Kidney (tissue), 14 donors: ENCODE results near the gene VPS13C. TPM values are rescaled to one million over a fixed set of nuclear protein-coding genes. Genes with fewer than 3 reads are reported as not detected.

Source experiments
- DNase-seq, 5 donors: peaks; one replicate each; pipeline ENCODE4 v3.0.0-alpha.2; 2013 to 2020
- FAIRE-seq: peaks from 2 replicates; lab custom pipeline; 2012; peaks lifted over from hg19 to GRCh38; lab: Jason Lieb, UNC
- H3K27ac ChIP-seq, 2 donors: one replicate each; pipeline ENCODE4 v1.7.0; 2013; ENCODE audit warnings: low read depth in 2 of 2, low read length in 2 of 2, inconsistent platforms in 1 of 2
- H3K27me3 ChIP-seq: one replicate; pipeline ENCODE4 v1.7.1; 2013; ENCODE audit warnings: low read length, inconsistent platforms; ENCODE audit not compliant: control insufficient read depth, insufficient read depth
- H3K36me3 ChIP-seq, 3 donors: one replicate each; pipeline versions ENCODE4 v1.7.0 to v1.7.1; 2013; ENCODE audit warnings: low read length in 3 of 3, control low read depth in 1 of 3, inconsistent platforms in 1 of 3; ENCODE audit not compliant: insufficient read depth in 3 of 3, control insufficient read depth in 2 of 3
- H3K4me1 ChIP-seq, 3 donors: one replicate each; pipeline versions ENCODE4 v1.7.0 to v1.7.1; 2013; ENCODE audit warnings: low read length in 3 of 3, inconsistent platforms in 1 of 3, low read depth in 1 of 3; ENCODE audit not compliant: control insufficient read depth in 2 of 3, insufficient read depth in 2 of 3
- H3K4me3 ChIP-seq, 3 donors: one replicate each; pipeline versions ENCODE4 v1.7.0 to v1.8.1; 2013; ENCODE audit warnings: low read length in 3 of 3, control low read depth in 1 of 3, inconsistent platforms in 1 of 3
- H3K9ac ChIP-seq, 3 donors: one replicate each; pipeline versions ENCODE4 v1.7.0 to v1.7.1; 2013; ENCODE audit warnings: low read length in 3 of 3, control low read depth in 1 of 3, inconsistent platforms in 1 of 3
- H3K9me3 ChIP-seq, 3 donors: one replicate each; pipeline versions ENCODE4 v1.7.0 to v1.7.1; 2013; ENCODE audit warnings: low read length in 3 of 3, control low read depth in 1 of 3, inconsistent platforms in 1 of 3; ENCODE audit not compliant: control insufficient read depth in 2 of 3, insufficient read depth in 1 of 3
- intact Hi-C: fragments of 100-400 bp; cut with DNase I; formaldehyde crosslinking; loops from one replicate; pipeline ENCODE4 v1.11.1; 2022
- polyA plus RNA-seq: library from polyadenylated mRNA; stranded (reverse); fragments of 350-450 nt; fragmentation: Illumina TruSeq; extraction: RNeasy Lipid Tissue Mini Kit (QIAGEN cat#74804); gene quantifications from one replicate; pipeline ENCODE4 v1.2.3, GENCODE V29; 2014; ENCODE audit warnings: low read depth, low replicate concordance; ENCODE audit not compliant: insufficient read depth
- total RNA-seq: library from RNA; stranded (reverse); fragmentation: NEBNext Ultra II Directional; extraction: Animal tissue kit (Norgen Biotek cat#: 25700); gene quantifications from one replicate; pipeline ENCODE4 v1.2.1, GENCODE V29; 2021
- TF ChIP-seq, protein P1 (sequence below): IDR thresholded peaks from 3 replicates; pipeline ENCODE4 v1.5.1; 2012; ENCODE audit warnings: mild to moderate bottlenecking, moderate library complexity, borderline replicate concordance; ENCODE audit not compliant: insufficient read depth; ENCODE audit errors: extremely low read depth
- donor health status: control.
- donor health status: control.
- donor health status: control.
- donor health status: control.
- donor health status: control.
- donor health status: DM: yes; HTN: yes; CAD: no.
- donor health status: Normal renal cell carcinoma (clear cell type).

The VPS13C gene
- total and polyA plus RNA-seq, 2 donors from 2014 or later: 12.5 to 106 TPM

- H3K9me3 ChIP-seq: no peaks in the 10 kb centered on the region
- H3K36me3 ChIP-seq: no peaks in the 10 kb centered on the region
- FAIRE-seq (no peak), DNase-seq (no peak)
- H3K9ac ChIP-seq: no peak overlapping the region
- H3K4me3 ChIP-seq: no peak overlapping the region
- H3K27me3 ChIP-seq: no peaks in the 10 kb centered on the region
- TF ChIP-seq, protein P1, sequence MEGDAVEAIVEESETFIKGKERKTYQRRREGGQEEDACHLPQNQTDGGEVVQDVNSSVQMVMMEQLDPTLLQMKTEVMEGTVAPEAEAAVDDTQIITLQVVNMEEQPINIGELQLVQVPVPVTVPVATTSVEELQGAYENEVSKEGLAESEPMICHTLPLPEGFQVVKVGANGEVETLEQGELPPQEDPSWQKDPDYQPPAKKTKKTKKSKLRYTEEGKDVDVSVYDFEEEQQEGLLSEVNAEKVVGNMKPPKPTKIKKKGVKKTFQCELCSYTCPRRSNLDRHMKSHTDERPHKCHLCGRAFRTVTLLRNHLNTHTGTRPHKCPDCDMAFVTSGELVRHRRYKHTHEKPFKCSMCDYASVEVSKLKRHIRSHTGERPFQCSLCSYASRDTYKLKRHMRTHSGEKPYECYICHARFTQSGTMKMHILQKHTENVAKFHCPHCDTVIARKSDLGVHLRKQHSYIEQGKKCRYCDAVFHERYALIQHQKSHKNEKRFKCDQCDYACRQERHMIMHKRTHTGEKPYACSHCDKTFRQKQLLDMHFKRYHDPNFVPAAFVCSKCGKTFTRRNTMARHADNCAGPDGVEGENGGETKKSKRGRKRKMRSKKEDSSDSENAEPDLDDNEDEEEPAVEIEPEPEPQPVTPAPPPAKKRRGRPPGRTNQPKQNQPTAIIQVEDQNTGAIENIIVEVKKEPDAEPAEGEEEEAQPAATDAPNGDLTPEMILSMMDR: no peak
- peaks cover 0 to 5% (median 2%) of the 10 kb centered on the region in 3 donors for H3K4me1 ChIP-seq
- intact Hi-C loops: no loop called here
- H3K27ac ChIP-seq: no peak overlapping the region
Measured at GRCh38 chr15:62107571-62108121, 47.4 kb upstream of the VPS13C start.

DNA sequence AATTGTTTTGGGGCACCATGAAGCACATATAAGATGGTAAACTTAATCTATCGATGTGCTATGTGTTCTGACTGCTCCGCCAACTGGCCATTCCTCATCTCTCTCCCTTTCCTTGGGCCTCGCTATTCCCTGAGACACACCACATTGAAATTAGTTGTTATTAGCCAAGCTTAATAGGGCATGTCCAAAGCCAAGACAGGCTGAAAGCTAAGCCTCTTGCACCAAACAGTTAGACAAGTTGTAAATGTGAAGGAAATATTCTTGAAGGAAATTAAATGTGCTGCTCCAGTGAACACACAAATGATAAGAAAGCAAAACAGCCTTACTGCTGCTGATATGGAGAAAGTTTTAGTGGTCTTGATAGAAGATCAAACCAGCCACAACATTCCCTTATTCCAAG is 45.8 kb upstream of the VPS13C start:
- Histone ChIP-seq H3K36me3 (no peaks in the 10 kb centered on the region), H3K9ac (no peak overlapping the region), H3K27me3 (no peaks in the 10 kb centered on the region), H3K9me3 (no peaks in the 10 kb centered on the region), H3K4me3 (no peak overlapping the region), H3K4me1 (peaks cover 0 to 5% (median 2%) of the 10 kb centered on the region in 3 donors), H3K27ac (no peak overlapping the region)
- TF ChIP-seq, protein P1: no peak
- no peak for FAIRE-seq
- DNase-seq: peak in 2 of 5 donors; percentile 70 to 71
- intact Hi-C loops: no loop called here

- Histone ChIP-seq H3K4me3 (no peak overlapping the region), H3K9me3 (no peaks in the 10 kb centered on the region), H3K27ac (no peak overlapping the region), H3K9ac (no peak overlapping the region), H3K36me3 (no peaks in the 10 kb centered on the region), H3K4me1 (peaks cover 0 to 5% (median 2%) of the 10 kb centered on the region in 3 donors), H3K27me3 (no peaks in the 10 kb centered on the region)
- intact Hi-C loops: no loop called here
- FAIRE-seq (no peak), DNase-seq (no peak)
- TF ChIP-seq, protein P1: no peak
Measured at GRCh38 chr15:62105266-62105665, 45.0 kb upstream of the VPS13C start.

DNA sequence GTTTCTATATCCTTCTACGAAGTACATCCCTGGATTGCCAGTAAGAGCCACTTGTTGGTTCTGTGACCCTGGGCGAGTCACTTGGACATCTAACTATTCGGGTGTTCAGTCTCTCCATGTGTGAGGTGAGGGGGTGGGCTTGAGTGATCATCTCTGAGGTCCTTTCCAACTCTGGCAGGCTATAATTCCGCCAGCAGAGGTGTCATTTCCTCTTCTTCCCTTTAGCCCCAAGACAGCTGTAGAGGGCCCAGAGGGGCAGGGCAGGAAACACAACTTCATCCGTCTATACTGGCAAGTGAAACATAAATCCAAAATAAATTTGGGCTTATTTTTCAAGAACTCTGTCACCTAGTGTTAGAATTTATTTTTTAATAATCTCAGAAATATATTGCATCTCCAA is 44.6 kb upstream of the VPS13C start:
- Histone ChIP-seq H3K4me1 (peaks cover 0 to 5% (median 2%) of the 10 kb centered on the region in 3 donors), H3K27ac (no peak overlapping the region), H3K36me3 (no peaks in the 10 kb centered on the region), H3K27me3 (no peaks in the 10 kb centered on the region), H3K9me3 (no peaks in the 10 kb centered on the region), H3K9ac (no peak overlapping the region), H3K4me3 (no peak overlapping the region)
- intact Hi-C loops: no loop called here
- FAIRE-seq (no peak), DNase-seq (no peak)
- TF ChIP-seq, protein P1: no peak
